Suprapubic skin (tissue), 4 donors: Measurements from ENCODE around the gene SND1.

Experiments
- CTCF ChIP-seq, 2 donors: fragments of 200-600 bp in 1 of 2; fragments of 450-650 bp in 1 of 2; sonication (generic) in 1 of 2; IDR thresholded peaks; one replicate each; pipeline ENCODE4 v1.5.1; 2016 to 2019; ENCODE audit warnings: antibody characterized with exemption in 2 of 2, mild to moderate bottlenecking in 1 of 2, moderate library complexity in 1 of 2
- EP300 ChIP-seq: sonication (generic); formaldehyde crosslinking; IDR thresholded peaks from one replicate; pipeline ENCODE4 v1.6.1; 2017; ENCODE audit warnings: antibody characterized with exemption
- POLR2A ChIP-seq, 2 donors: fragments of 450-650 bp; IDR thresholded peaks; one replicate each; pipeline ENCODE4 v1.6.1; 2017; ENCODE audit warnings: antibody characterized with exemption in 2 of 2, mild to moderate bottlenecking in 2 of 2, moderate library complexity in 2 of 2
- POLR2AphosphoS5 ChIP-seq, 3 donors: sonication (generic); formaldehyde crosslinking; IDR thresholded peaks; one replicate each; pipeline ENCODE4 v1.6.1; 2017; ENCODE audit warnings: antibody characterized with exemption in 3 of 3

- TF ChIP-seq POLR2AphosphoS5 (IDR thresholded peaks at IDR 0.05): no peak
- no peak for TF ChIP-seq CTCF (IDR thresholded peaks at IDR 0.05)
- TF ChIP-seq POLR2A (IDR thresholded peaks at IDR 0.05): no peak
- no peak for TF ChIP-seq EP300
These were observed 276.2 kb downstream of the SND1 start for GRCh38 chr7:127928222-127928621.
